Globus pallidus (tissue), 1 donor: ENCODE measurements around the gene SMYD3.
"Not testable (repeated sequence)": the region's sequence is repeated elsewhere in the genome, so short reads cannot be mapped to it uniquely, and the experiment has no call there.

Experiments
- DNase-seq: peaks from one replicate; pipeline ENCODE4 v3.0.0-alpha.2; 2015; ENCODE audit warnings: low spot score

Gene SMYD3

DNA sequence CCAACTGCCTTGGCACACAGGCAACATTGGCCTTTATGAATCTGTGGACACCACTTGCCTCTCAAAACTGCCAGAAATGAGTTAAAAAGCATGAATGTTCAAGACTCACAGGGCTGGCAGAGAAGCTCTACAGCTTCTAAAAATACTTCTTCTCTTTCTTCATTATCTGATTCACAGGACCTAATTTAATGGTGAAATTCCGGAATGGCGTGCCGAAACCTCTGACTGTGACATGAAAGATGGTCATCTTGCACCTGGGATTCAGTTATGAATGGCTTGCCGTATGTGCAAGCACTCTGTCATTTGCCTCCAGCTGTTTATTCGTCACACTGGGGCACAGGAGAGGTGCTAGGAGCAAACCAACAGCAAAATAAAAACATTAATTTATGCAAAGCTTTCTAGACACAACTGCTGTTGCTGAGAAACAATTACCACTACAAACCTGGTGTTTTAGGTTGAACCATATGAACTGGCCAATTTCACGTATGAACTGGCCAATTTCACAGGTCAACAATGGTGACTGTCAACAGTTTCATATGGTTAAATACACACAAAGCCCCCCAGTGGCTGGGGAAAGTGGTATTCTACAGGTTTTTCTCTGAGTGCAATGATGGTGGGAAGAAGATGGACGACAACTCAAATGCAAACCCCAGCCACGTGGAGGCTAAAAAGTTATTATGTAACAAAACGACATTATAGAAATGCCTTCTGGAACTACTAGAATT is 704.0 kb downstream of the SMYD3 start:
- no peak for DNase-seq

DNA sequence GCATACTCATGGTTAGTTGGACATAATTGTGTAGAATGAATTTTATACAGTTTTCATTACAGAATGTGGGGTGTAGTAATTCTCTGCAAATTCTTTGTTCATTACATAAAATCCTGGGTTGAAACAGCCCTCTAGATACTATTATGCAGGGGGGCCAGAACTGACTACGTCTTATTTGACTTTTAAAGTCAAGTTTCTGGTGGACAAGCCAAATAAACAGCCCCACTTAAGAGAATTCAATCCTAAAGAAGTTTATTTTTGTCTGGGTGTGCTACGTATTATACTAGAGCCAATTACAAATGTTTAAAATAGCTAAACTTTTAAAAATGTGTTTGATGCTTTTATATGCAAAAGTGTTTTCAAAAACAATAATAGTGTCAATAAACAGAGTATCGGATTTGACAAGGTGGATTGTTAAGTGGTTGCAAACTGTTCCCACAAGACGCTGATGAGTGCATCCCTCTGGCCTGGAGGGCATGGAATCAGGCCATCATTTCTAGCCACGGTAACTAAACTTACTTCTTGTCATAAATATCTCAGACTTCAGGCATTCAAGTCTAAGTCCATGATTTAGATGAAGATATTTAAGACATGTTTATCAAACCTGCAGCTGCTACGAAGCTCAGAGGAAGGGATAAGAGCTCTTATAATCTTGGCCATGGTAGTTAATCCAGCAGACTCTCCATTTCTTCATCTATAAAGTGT is 706.0 kb downstream of the SMYD3 start:
- DNase-seq = no peak

DNA sequence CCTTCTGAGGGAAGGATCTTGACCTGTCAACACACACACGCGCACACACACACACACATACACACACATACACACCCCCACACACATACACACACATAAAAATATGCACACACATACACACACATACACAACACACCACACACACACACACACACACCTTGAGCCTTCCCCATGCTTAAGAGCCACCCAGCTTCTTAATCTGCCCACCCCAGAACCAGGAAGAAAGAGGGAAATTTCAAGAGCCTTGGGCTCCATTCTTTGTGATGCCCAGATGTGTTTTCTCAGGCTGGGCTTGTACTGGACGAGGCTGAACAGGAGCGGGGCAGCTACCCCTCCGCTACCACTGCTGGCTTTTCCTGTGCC is 708.7 kb downstream of the SMYD3 start:
- no peak for DNase-seq

DNA sequence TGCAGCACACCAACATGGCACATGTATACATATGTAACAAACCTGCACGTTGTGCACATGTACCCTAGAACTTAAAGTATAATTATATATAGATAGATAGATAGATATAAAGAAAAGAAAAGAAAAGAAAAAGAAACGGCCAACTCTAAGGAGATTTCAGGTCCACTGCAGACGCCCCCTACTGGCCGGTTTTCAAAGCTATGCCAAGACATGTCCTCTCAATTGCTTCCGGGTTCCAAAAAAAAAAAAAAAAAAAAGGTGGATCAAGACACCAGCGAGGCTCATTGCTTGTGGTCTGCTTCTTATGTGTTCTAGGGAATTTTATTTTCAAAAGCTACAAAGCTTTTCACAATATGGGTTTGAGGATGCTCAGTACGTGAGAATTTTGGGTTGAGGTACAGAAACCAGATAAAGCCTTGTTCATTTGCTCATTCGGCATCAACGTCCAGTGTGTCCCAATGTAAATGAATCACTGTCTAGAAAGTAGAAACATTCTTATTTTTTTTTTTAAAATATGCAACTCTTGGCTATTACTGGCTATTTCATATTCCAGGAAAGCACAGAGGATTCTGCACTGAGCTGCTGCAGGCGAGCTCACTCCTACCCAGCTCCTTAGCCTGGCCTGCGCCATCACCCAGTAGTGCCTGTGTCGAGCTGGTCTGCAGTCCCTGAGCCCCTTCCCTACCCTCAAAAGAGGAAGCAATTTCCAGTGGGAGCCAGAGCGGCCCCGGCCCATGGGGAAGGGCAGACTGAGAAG is 709.3 kb downstream of the SMYD3 start:
- no peak for DNase-seq

DNA sequence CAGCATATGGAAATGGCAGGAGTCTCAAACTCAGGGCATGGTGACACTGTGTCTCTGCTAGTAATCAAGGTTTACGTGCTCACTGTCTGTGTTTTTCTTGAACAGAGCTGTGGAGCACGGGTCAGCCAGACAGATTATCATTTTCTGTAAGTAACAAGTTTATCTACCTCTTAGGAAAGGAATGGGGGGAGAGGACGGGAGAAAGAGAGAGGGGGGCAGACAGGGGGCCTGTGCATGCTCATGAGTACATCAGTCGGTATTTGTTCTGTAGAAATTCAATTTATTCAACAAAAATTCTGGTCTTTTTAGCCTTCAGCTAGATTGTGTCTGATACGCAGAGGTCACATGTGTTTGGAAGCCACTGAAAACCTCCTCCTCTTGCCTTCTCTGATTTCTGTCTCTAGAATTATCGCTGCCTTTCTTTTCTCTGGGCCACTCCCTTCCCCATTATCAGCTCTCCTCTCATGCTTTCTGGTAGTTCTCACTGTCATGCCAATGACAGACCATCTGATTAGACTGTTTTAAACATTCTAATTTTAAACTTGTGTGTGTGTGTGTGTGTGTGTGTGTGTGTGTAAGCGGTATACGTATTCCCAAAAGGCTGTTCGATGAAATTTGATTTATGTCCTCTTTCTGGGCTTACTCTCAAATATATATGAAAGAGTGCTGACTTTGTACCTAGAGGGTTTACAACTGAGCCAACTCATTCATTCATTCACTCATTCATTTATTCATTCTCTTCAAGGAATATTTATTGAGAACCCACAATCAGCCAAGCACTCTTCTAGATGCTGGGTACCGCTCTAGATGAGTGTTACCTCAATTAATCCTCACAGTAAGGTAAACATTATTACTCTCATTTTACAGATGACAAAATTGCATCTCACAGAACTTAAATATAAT is 715.4 kb downstream of the SMYD3 start:
- no peak for DNase-seq

DNA sequence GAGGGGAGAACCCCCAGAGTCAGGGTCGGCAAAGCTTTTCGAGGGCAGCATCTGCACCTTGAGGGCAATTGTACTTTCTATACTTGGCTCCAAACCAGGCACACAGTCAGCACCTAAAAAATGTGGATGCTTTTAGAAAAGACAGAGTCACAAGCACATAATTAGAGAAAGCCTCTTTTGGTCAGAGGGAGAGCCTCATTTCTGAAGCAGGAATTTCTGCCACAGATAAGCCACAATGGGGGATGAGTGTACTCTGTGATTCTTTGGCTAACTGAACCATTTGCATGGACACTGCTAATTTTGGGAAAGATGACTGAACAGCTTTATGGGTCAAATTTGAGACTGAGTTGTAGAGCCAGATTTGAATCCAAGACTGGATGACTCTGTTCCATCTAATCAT is 716.6 kb downstream of the SMYD3 start:
- no peak for DNase-seq

DNA sequence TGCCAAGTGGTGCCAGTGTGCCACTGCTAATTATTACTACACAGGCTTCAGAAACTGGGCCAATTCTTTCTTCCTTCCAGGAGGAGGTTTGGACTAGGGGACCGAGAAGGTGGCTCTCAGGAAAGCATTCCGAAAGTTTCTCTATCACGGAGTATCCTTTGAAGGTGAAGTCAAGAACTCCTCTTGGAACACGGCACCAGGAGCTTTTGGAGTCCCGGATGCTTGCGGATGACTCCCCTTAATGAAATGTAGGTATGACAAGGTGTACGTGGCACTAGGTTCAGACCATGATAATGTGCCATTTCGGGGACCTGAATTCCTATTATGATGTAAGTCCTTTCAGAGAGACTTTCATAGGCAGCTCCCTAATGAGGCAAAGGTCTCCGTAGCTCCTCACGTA is 718.2 kb downstream of the SMYD3 start:
- no peak for DNase-seq

DNA sequence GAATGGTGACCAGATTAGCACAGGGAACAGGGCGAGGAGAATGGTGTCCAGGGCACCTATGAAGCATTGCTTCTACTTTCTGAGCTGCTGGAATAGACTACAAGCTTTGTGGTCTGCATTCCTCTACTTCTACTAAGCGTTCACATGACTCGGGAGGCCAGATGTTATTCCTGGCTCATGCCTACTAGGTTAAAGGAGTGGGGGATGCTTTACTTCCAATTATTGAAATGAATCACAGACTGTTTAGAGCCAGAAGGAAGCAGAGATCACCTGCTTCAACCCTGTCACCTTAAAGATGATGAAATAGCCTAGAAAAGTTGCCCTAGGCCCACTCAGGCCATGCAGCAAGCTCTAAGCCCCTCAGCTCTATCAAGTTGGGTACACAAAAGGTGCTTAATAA is 718.8 kb downstream of the SMYD3 start:
- no peak for DNase-seq

DNA sequence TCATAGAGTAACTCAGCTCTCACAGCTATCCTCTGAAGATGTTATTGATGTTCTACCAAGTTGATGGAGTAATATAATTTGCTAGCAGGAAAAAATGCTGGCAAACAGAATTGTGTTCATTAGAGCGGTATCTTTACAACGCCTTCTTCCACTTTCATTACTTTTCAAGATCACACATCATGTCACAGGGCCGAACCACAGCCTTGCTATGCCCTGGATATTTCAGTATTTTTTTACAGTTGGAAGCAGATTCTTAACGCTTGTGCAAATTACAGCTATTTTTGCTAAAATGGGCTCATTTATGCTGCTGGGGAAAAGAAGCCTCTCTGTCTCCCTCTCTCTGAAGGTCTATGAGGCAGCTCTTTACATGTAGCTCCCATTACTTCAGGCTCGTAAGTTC is 720.1 kb downstream of the SMYD3 start:
- no peak for DNase-seq

DNA sequence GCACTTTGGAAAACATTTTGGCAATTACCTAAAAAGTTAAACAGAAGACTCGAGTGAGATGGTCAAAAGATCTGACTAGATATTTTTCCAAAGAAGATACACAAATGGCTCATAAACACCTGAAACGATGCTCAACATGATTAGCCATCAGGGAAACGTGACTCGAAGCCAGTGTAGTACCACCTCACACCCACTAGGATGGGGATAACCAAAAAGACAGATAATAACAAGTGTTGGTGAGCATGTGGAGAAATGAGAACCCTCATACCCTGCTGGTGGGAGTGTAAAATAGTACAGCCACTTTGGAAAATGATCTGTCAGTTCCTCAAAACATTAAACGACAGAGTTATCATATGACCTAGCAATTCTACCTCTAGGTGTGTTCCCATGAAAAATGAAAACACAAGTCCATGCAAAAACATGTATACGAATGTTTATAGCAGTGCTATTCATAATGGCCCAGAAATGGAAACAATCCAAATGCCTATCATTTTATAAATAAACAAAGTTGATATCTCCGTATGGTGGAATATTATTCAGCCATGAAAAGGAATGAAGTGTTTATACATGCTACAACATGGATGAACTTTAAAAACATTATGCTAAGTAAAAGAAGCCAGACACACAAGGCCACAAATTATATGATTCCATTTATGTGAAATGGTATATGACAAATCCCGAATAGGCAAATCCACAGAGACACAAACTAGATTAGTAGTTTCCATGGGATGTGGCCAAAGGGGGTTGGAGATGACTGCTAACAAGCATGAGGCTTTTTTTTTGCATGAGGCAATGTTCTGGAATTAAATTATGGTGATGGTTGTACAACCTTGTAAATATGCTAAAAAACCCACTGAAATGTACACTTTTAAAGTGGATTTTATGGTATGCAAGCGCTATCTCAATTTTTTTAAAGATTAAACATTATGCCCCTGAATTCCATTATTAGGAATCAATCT is 727.0 kb downstream of the SMYD3 start:
- no peak for DNase-seq

DNA sequence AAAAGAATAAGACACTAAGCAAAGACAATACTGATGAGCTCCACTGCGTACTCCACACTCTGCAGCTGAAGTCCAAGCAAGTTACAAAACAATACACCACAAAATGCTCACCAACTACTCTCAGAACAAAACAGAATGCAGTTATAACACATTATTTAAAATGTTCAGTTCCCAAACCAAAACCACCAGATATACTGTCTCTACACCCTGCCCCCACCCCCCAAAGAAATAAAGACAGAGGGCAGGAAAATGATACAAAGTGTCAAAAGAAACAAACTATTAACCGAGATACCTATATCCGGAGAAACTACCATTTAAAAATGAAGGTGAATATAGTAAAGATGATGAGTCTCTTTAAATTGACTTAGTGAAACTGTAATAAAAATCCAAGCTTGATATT is 729.3 kb downstream of the SMYD3 start:
- DNase-seq = no peak

DNA sequence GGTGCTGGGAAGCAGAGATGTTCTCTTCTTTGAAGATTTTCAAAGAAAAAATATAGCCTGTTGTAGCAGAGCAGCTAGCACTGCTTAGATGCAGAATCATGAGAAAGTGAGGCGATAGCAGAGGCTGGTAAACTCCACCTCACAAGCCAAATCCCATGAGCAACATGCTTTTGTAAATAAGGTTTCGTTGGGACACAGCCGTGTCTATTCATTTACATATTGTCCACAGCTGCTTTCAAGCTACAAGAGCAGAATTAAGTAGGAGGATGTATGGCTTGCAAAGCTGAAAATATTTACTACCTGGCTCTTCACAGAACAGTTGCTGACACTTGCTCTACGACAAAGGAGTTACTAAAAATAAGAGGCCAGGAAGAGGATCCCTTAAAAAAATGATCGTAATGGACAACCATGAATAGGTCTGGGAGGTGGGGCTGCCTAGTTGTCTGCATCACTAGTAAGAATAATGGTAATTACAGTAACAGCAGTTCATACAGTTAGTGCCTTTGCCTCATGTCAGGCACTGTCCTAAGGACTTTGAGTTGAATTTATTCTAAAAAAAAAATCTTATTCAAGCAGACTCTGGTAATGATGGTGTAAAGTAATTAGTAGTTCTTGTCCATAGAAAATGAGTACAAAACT is 730.3 kb downstream of the SMYD3 start:
- no peak for DNase-seq

DNA sequence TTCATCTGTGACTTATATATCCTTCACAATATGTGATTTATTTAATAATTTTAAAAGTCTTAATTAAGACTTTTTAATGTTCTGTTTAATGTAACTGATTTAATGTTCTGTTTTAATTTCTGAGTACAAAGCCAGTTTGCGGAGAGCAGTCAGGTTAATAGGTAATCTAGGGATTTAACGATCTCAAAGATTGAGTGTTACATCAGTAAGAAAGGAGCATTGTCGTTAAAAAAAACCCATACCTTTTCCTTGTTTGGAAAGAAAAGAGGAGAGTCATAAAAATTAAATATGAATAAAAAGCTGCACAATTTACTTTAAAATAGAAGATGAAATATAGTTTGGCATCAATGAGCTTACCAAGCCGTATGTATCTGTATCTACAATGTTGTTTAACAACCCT is 730.9 kb downstream of the SMYD3 start:
- DNase-seq = no peak

DNA sequence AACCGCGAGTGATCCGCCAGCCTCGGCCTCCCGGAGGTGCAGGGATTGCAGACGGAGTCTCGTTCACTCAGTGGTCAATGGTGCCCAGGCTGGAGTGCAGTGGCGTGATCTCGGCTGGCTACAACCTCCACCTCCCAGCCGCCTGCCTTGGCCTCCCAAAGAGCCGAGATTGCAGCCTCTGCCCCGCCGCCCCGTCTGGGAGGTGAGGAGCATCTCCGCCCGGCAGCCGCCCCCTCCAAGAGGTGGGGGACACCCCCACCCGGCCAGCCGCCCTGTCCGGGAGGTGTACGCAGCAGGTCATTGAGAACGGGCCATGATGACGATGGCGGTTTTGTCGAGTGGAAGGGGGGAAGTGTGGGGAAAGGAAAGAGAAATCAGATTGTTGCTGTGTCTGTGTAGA is 732.1 kb downstream of the SMYD3 start:
- not testable (repeated sequence) for DNase-seq

DNA sequence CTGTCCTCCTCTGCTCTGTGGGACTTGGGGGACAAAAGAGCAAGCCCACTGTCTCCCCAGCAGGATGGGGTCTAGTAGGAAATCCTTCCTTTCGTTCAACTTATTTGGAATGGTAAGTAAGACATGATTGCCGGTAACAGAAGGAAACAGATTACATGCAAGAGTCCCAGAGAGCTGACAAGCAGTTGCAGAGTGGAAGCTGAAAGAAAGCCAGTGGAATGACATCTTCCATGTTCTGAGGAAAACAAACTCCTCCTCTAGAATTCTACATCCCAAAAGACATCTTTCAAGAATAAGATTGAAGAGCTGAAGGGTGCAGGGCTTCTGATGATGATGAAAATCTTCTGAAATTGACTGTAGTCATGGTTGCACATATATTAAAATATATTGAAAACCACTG is 732.9 kb downstream of the SMYD3 start:
- DNase-seq = no peak

DNA sequence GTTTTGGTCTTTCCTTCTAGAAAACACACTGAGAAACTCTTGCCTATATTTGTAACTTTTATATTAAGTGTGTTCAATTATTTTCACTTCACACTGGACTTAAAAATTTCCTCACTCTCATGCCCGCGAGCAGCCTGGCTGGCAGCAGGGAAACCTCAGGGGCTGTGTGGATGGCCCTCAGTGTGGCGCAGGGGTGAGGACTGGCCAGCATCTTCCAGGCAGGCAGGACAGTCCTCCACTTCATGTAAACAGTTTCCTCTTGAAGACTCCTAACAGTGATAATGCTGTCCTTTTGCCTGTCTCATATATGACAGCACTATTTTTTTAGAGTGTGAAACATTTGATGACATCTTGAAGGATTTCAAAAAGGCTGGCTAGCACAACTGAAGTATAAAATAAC is 733.7 kb downstream of the SMYD3 start:
- no peak for DNase-seq

DNA sequence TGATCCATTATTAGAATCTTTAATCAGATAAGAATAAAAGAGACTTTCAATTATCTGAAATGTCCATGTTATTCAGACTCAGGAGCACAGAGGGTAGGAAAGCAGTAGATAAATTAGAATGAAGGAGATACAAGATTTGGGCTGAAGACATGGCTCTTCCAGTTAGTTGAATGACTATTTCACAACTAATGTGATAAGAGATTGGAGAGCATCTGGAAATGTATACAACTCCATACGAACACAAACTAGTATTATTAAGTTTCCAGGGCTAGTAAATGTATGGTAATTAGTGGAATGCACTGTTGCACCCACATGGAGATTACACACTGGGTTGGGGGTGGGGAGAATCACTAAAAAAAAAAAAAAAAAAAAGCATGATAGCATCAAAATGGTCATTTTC is 734.3 kb downstream of the SMYD3 start:
- DNase-seq = no peak

DNA sequence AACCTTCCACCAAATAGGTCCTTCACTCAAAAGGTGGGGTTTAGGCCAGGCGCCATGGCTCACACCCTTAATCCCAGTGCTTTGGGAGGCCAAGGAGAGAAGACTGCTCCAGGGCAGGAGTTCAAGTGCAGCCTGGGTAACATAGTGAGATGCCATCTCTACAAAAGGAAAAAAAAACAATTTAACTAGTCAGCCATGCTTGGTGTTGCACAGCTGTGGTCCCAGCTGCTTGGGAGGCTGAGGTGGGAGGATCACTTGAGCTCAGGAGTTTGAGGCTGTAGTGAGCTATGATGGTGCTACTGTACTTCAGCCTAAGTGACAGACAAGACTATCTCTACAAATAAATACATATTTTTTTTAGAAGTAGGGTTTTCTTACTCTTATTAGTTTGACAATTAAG is 734.8 kb downstream of the SMYD3 start:
- DNase-seq = no peak

DNA sequence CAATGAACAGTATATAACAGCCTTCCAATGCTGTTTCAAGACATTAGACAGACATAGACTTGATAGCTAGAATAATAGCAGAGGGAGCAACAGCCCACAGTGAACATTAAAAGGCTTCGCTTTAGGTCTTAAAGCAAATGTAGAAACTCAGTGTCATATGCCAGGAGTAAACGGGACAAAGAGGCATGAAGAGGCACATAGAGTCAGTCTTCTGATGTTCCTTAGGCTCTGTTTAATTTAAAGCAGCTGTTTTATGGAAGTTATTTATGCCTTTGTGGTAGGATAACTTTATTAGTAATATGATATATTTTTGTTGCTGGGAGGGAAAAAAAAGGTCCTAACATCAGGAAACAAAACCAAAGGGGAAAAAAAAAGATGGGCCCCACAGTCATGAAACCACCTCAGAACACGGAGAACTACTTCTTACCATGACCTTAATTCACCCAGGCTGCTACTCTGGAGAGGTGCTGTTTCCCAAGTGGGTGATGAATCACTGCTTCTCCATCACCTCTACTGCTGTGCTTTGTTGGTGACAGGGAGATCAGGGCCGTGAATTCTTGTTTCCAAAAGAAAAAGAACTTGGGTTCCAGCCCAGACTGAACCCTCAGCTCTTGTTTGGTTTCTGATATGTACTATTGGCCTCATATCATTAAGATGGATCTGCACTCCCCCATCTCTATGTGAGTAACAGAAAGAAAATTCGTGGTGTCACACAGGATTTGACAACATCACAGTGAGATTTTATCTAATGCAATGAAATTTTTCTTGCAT is 735.4 kb downstream of the SMYD3 start:
- no peak for DNase-seq

DNA sequence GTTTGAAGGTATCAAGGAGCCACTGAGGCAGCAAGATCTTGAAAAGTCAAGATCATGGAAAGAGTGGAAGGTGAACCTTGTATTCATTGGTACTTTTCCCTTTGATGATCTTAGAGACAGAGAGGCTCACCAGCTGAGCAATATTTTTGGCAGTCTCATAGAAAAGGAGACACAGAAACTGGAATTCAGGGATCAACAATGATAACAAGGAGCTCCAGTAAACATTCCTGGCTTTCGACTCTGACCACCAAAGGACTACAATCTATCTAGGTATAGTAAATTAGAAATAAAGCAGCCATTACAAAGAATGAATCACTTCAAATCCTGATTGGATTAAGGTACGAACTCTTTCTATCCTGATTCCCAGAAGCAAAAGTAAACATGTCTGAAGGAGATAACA is 736.9 kb downstream of the SMYD3 start:
- DNase-seq = no peak
